Neural crest cell (in vitro differentiated cells): ENCODE results near the gene MRGPRF. TPM values are rescaled to one million over a fixed set of nuclear protein-coding genes. Genes with fewer than 3 reads are reported as not detected.
"Not testable (repeated sequence)": the region's sequence is repeated elsewhere in the genome, so short reads cannot be mapped to it uniquely, and the experiment has no call there.

Experiments
- DNase-seq: peaks from one replicate; pipeline ENCODE4 v3.0.0; 2021; ENCODE audit warnings: low read depth, mixed read lengths, low spot score
- H3K27ac Mint-ChIP-seq: one replicate; pipeline ENCODE4 v1.8.0; 2021; ENCODE audit warnings: mild to moderate bottlenecking, mixed read lengths; ENCODE audit not compliant: unreplicated experiment
- H3K27me3 Mint-ChIP-seq: 2 replicates; pipeline ENCODE4 v1.8.0; 2021; ENCODE audit warnings: low read depth, mild to moderate bottlenecking, mixed read lengths
- H3K36me3 Mint-ChIP-seq: 2 replicates; pipeline ENCODE4 v1.8.0; 2021; ENCODE audit warnings: low read depth, mild to moderate bottlenecking, mixed read lengths
- H3K4me1 Mint-ChIP-seq: 2 replicates; pipeline ENCODE4 v1.8.0; 2021; ENCODE audit warnings: mixed read lengths
- H3K4me3 Mint-ChIP-seq: one replicate; pipeline ENCODE4 v1.8.0; 2021; ENCODE audit warnings: mild to moderate bottlenecking, mixed read lengths
- H3K9me3 Mint-ChIP-seq: 2 replicates; pipeline ENCODE4 v1.8.0; 2021; ENCODE audit warnings: mixed read lengths
- CTCF ChIP-seq: fragments of 200-600 bp; sonication (generic); conservative IDR thresholded peaks from 2 replicates; pipeline ENCODE4 v1.5.0; 2021; ENCODE audit warnings: antibody characterized with exemption, mild to moderate bottlenecking
- total RNA-seq: library from RNA; stranded (reverse); gene quantifications from 2 replicates; pipeline ENCODE4 v1.2.1, GENCODE V29; 2021

Gene MRGPRF
- total RNA-seq, 1 donor from 2014 or later = 0.23 TPM

GRCh38 chr11:68976095-68976494 lies 37.0 kb downstream of the MRGPRF start:
- no peak for TF ChIP-seq CTCF
- no peak for DNase-seq
- H3K9me3 Mint-ChIP-seq = peaks cover 2% of the 10 kb centered on the region
- H3K27ac Mint-ChIP-seq = no peak overlapping the region
- peaks cover 10% of the 10 kb centered on the region for H3K27me3 Mint-ChIP-seq
- H3K4me1 Mint-ChIP-seq = peaks cover 4% of the 10 kb centered on the region
- no peak overlapping the region for H3K4me3 Mint-ChIP-seq
- no peaks in the 10 kb centered on the region for H3K36me3 Mint-ChIP-seq

GRCh38 chr11:68974421-68975194 lies 38.4 kb downstream of the MRGPRF start:
- DNase-seq = no peak
- H3K4me3 Mint-ChIP-seq = no peak overlapping the region
- TF ChIP-seq CTCF = no peak
- H3K27me3 Mint-ChIP-seq = peaks cover 10% of the 10 kb centered on the region
- H3K27ac Mint-ChIP-seq = no peak overlapping the region
- H3K9me3 Mint-ChIP-seq = peaks cover 2% of the 10 kb centered on the region
- H3K4me1 Mint-ChIP-seq = peaks cover 4% of the 10 kb centered on the region
- H3K36me3 Mint-ChIP-seq = no peaks in the 10 kb centered on the region

- not testable (repeated sequence) for H3K27ac Mint-ChIP-seq, H3K27me3 Mint-ChIP-seq, H3K9me3 Mint-ChIP-seq, H3K4me1 Mint-ChIP-seq, H3K36me3 Mint-ChIP-seq, DNase-seq, H3K4me3 Mint-ChIP-seq
Measured at GRCh38 chr11:68973706-68974105, 39.3 kb downstream of the MRGPRF start.

GRCh38 chr11:68973219-68973618 lies 39.8 kb downstream of the MRGPRF start:
- Mint-ChIP-seq H3K36me3 (no peaks in the 10 kb centered on the region), H3K4me3 (no peak overlapping the region), H3K27me3 (peaks cover 10% of the 10 kb centered on the region), H3K4me1 (peaks cover 4% of the 10 kb centered on the region), H3K27ac (no peak overlapping the region), H3K9me3 (peaks cover 2% of the 10 kb centered on the region)
- DNase-seq = no peak
- TF ChIP-seq CTCF = no peak

GRCh38 chr11:68970921-68971636 lies 42.0 kb downstream of the MRGPRF start:
- no peak for DNase-seq
- H3K4me1 Mint-ChIP-seq = peaks cover 4% of the 10 kb centered on the region

More at GRCh38 chr11:68970921-68971636, 42.0 kb downstream of the MRGPRF start:
- H3K9me3 Mint-ChIP-seq = peaks cover 2% of the 10 kb centered on the region
- no peak overlapping the region for H3K27ac Mint-ChIP-seq
- H3K36me3 Mint-ChIP-seq = no peaks in the 10 kb centered on the region
- H3K4me3 Mint-ChIP-seq = no peak overlapping the region
- no peak for TF ChIP-seq CTCF
- peaks cover 10% of the 10 kb centered on the region for H3K27me3 Mint-ChIP-seq
